ENCODE measurements around the gene HSPG2. TPM values are rescaled to one million over a fixed set of nuclear protein-coding genes. Genes with fewer than 3 reads are reported as not detected.

HSPG2 gene
- total and polyA plus RNA-seq, 11 donors: 164 to 608 (median 304) TPM

GRCh38 chr1:21936366-21937031 is 611 bp downstream of the HSPG2 start:
- H3K4me1 ChIP-seq: peaks cover 30 to 86% (median 66%) of the 10 kb centered on the region in 12 donors
- peak overlapping the region; percentile 71 to 98 (median 90) for H3K4me3 ChIP-seq
- ATAC-seq: no peak
- DNase-seq: peak in 1 of 5 donors; percentile 32
- peak overlapping the region; percentile 87 to 98 (median 92) for H3K27ac ChIP-seq
- intact Hi-C loops (cut with DNase I): loop anchor here in 9 of 10 donors (2.0 to 5.0 kb wide), 3 partner anchors 34 to 39 kb away; no protein-coding TSS in a partner anchor
- TF ChIP-seq, protein P1, sequence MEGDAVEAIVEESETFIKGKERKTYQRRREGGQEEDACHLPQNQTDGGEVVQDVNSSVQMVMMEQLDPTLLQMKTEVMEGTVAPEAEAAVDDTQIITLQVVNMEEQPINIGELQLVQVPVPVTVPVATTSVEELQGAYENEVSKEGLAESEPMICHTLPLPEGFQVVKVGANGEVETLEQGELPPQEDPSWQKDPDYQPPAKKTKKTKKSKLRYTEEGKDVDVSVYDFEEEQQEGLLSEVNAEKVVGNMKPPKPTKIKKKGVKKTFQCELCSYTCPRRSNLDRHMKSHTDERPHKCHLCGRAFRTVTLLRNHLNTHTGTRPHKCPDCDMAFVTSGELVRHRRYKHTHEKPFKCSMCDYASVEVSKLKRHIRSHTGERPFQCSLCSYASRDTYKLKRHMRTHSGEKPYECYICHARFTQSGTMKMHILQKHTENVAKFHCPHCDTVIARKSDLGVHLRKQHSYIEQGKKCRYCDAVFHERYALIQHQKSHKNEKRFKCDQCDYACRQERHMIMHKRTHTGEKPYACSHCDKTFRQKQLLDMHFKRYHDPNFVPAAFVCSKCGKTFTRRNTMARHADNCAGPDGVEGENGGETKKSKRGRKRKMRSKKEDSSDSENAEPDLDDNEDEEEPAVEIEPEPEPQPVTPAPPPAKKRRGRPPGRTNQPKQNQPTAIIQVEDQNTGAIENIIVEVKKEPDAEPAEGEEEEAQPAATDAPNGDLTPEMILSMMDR (IDR thresholded peaks at IDR 0.05): no peak
- no peak for TF ChIP-seq POLR2A (IDR thresholded peaks at IDR 0.05)
- peaks cover 0 to 12% (median 0%) of the 10 kb centered on the region in 9 donors for H3K36me3 ChIP-seq
- no peaks in the 10 kb centered on the region for H3K27me3 ChIP-seq
- WGBS, 4 donors: 5 to 10% (median 8%) methylated on average over 14 to 34 of the region's 34 CpGs
- no peaks in the 10 kb centered on the region for H3K9me3 ChIP-seq

DNA sequence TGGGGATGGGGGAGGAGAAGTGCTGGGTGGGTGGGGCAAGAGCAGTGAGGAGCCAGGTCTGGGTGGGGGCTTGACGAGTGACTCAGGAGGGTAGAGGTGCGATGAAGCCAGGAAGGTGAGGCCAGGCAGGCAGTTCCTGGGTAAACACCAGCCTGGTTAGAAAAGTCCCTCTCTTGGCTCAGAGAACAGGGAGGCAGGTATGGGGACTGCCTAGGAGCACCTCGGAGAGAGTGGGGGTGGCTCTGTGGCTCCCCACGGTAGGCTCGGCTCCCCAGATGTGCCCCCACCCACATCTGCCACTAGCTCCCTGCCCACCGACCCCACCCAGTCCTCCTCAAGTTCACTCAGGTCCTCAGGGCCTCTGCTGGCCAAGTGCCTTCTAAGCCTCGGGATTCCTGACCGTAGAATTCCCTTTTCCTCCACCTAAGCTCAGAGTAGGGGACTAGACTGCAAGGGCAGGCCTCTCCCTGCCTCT is 1.2 kb downstream of the HSPG2 start:
- ATAC-seq (no peak), DNase-seq (peak in 1 of 5 donors; percentile 37)
- intact Hi-C loops (cut with DNase I): loop anchor here in 9 of 10 donors (2.0 to 5.0 kb wide), 3 partner anchors 34 to 39 kb away; no protein-coding TSS in a partner anchor
- Histone ChIP-seq H3K27ac (peak overlapping the region; percentile 87 to 98 (median 92)), H3K4me1 (peaks cover 30 to 86% (median 69%) of the 10 kb centered on the region in 12 donors), H3K36me3 (peaks cover 0 to 15% (median 0%) of the 10 kb centered on the region in 9 donors), H3K4me3 (peak overlapping the region; percentile 71 to 98 (median 90)), H3K9me3 (no peaks in the 10 kb centered on the region), H3K27me3 (no peaks in the 10 kb centered on the region)
- WGBS, 4 donors: 13 to 21% (median 17%) methylated on average over 5 to 8 of the region's 8 CpGs
- no peak for TF ChIP-seq POLR2A (IDR thresholded peaks at IDR 0.05)
- TF ChIP-seq, protein P1 (IDR thresholded peaks at IDR 0.05): no peak

DNA sequence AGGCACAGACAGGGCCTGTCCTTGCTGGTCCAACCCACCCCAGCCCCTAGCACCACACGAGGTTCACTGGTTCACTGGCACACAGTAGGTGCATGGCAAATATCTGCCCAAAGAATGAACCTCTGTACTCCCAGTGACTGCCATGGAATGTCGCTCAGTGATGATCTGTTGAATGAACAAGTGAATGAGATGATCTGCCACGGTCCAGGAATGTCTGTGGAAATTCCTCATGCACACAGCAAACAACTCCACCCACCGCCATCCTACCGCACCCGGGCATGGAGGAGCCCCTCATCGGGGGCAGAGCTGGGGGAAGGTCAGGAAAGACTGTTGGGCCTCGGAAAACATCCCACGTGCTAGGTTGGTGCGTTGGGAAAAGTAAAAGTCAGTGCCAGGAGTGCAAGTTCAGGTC is 1.7 kb downstream of the HSPG2 start:
- intact Hi-C loops (cut with DNase I): loop anchor here in 8 of 10 donors (5.0 kb wide), 2 partner anchors 33 to 38 kb away; no protein-coding TSS in a partner anchor
- WGBS, 4 donors: 15 to 27% (median 20%) methylated on average over 8 to 10 of the region's 10 CpGs
- TF ChIP-seq, protein P1 (IDR thresholded peaks at IDR 0.05): no peak
- TF ChIP-seq POLR2A (IDR thresholded peaks at IDR 0.05): no peak
- peaks cover 0 to 15% (median 0%) of the 10 kb centered on the region in 9 donors for H3K36me3 ChIP-seq
- no peaks in the 10 kb centered on the region for H3K9me3 ChIP-seq
- no peak for ATAC-seq
- peak overlapping the region; percentile 71 to 98 (median 90) for H3K4me3 ChIP-seq
- H3K27me3 ChIP-seq: no peaks in the 10 kb centered on the region
- peaks cover 30 to 89% (median 74%) of the 10 kb centered on the region in 12 donors for H3K4me1 ChIP-seq
- peak overlapping the region; percentile 87 to 98 (median 92) for H3K27ac ChIP-seq
- peak in 1 of 5 donors; percentile 35 for DNase-seq
